ENCODE measurements around the gene TRIM33.

DNA sequence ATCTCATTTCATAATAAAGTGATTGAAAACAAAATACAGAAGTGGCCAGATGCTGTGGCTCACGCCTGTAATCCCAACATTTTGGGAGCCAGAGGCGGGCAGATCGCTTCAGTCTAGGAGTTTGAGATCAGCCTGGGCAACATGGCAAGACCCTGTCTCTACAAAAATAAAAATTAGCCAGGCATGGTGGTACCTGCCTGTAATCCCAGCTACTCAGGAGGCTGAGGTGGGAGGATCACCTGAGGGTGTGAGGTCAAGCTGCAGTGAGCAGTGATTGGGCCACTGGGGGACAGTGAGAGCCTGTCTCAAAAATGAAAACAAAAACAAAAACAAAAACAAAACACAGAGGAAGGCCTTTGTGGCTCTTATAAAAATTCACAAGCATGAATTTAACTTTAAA lies 38.6 kb downstream of the TRIM33 start:
- TF ChIP-seq, protein P1, sequence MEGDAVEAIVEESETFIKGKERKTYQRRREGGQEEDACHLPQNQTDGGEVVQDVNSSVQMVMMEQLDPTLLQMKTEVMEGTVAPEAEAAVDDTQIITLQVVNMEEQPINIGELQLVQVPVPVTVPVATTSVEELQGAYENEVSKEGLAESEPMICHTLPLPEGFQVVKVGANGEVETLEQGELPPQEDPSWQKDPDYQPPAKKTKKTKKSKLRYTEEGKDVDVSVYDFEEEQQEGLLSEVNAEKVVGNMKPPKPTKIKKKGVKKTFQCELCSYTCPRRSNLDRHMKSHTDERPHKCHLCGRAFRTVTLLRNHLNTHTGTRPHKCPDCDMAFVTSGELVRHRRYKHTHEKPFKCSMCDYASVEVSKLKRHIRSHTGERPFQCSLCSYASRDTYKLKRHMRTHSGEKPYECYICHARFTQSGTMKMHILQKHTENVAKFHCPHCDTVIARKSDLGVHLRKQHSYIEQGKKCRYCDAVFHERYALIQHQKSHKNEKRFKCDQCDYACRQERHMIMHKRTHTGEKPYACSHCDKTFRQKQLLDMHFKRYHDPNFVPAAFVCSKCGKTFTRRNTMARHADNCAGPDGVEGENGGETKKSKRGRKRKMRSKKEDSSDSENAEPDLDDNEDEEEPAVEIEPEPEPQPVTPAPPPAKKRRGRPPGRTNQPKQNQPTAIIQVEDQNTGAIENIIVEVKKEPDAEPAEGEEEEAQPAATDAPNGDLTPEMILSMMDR (IDR thresholded peaks at IDR 0.05; ENCODE audit: insufficient read depth, low read depth, low read length), result no peak
- TF ChIP-seq EZH2 (IDR thresholded peaks at IDR 0.05; ENCODE audit: insufficient read depth, low read length), result no peak
